ENCODE results near the gene DNAJA1.
"Not testable (repeated sequence)": the region's sequence is repeated elsewhere in the genome, so short reads cannot be mapped to it uniquely, and the experiment has no call there.

Gene DNAJA1

DNA sequence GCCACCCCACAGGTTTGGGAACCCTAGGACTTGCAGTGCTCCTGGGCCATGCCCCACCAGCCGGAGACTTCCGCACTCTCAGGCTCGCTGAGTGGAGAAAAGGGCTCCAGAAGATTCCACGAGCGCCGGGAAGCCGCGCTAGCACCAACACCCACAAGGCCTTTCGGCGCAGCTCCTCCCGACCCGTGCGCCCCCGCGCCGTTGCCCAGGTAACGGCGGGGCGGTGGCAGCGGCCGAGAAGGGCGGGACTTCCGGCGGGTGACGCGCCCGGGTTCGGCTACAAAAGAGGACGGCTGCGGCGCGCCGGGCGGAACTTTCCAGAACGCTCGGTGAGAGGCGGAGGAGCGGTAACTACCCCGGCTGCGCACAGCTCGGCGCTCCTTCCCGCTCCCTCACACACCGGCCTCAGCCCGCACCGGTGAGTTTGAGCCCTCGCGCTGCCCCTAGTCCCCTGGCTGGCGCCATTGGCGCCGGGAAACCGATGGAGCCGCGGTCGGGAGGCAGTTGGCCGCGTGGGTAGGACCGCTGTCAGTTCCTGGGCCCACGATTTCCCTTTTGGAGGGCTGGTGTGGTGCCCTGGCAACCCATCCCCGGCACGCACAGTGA, at the start of gene DNAJA1:
DNAJA1 (plus strand) TSS at position 308 of the 606 bp plus-strand sequence. CDS start 1,212 bp downstream, outside the sequence.
- DNase-seq = peak; percentile 88 to 93 (median 89)

DNA sequence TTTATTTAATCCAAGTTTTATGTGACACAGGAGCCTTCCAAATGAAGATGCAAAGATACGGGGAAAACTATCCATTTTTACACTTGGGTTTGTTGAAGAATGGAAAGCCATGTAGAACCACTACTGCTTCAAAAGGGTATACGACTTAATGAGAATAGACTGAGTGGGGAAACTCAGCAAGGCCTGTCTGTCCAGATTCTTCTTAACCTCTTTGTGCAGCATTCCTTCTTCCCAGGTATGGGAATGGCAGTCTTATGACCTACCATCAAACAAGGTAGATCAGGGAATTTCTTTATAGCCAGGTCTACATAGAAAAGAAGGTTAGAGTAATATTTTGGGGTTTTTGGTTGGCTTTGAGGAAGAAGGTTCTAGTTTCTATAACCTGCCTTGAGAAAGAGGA, 47.0 kb upstream of the DNAJA1 start:
- DNase-seq = no peak

DNA sequence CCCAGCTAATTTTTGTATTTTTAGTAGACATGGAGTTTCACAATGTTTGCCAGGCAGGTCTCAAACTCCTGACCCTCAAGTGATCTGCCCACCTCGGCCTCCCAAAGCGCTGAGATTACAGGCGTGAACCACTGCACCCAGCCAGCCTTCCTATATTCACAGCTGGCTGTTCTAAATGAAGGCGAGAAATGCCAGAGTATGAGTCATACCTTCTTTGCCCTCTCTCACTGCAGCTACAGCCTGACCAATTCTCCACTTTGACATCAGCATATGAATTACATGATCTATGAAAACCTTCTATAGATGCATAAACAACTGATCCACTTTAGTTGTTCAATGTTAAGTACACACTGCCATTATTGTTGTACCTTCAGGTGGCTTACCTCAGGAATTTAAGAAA, 38.1 kb upstream of the DNAJA1 start:
- DNase-seq = no peak

DNA sequence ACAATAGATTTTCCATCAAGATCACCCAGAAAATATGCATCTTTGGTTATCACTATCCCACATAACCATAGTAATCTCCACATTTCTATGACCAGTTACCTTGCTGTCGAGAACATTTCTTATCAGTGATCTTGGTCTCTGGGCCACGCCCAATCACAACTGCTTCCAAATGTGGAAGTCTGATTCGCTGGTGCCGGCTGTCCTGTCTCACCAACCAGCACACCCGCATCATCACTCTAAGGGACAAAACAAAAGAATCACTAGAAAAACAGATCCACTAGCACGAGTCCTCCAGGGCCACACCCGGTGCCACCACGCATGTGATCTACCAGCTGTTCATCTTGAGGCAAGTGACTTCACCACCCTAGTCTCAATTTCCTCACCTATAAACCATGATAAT, 35.4 kb upstream of the DNAJA1 start:
- no peak for DNase-seq

DNA sequence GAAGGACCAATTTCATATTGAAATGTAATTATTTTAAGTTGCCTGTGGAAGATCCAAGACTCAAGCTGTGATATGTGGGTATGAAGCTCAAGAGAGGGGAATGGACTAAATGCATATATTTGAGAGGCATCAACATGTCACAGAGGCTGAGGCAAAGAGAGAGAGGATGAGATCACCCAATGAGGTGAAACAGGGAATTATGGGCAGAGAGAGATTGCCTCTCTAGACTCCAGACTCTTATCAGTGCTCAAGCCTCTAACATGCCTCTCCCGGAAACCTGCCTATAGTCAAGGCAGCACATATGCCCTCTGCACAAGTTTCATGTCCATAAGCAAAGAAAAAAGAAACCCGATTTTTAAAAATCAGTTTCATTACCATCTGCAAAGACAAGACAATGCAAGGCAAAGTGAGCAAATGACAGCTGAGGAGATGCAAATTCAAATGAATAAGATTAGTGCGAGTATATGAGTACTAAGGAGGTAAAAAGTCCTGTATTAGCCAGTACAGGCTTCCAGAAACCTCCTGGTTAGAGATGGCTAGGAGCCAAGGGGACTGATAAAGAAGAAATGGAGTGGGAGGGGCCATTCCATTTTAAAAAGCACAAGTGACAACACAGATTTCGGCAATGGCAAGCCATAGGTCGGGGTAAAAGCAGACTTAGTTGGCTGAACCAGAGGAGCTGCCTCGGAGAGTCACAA, 33.0 kb upstream of the DNAJA1 start:
- no peak for DNase-seq

DNA sequence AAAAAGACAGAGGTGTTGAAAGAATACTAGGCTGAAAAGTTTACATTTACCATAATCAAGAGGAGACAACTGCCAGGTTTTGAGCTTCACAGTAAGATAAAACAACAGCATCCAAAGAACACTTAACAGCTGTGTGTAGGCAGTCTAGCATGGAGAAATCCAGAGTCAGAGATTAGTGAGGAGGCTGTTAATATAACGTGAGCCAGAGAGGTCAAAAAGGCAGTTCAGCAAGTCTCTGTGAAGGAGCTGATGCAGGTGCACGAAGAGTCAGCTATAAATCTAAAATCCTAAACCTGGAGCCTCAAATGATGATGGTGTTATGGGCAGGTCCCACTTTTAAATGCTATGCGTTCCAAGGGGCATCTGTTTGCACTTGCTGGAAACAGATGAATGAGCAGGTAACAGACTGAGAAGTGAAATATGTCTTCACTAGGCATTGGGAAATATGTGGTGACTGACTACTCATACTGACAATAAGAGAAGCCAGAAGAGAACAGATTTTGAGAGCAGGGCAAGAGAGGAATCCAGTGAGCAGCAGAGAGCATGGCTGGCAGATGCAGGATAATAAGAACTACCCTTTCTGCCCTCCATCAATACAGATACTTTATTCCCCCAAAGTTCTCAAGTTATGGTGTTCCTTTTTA, 32.4 kb upstream of the DNAJA1 start:
- no peak for DNase-seq

DNA sequence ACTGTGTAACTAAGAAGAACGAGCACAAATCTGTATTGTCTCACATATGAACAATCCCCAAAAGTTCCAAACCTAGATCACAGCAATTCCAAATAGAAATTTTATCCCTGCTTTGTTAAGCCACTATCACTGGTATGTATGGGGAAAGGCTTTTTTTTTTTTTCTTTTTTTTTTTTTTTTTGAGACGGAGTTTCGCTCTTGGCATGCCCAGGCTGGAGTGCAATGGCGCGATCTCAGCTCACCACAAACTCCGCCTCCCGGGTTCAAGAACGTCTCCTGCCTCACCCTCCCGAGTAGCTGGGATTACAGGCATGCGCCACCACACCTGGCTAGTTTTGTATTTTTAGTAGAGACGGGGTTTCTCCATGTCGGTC, 24.4 kb upstream of the DNAJA1 start:
- DNase-seq = peak in 1 of 3 experiments; percentile 52

DNA sequence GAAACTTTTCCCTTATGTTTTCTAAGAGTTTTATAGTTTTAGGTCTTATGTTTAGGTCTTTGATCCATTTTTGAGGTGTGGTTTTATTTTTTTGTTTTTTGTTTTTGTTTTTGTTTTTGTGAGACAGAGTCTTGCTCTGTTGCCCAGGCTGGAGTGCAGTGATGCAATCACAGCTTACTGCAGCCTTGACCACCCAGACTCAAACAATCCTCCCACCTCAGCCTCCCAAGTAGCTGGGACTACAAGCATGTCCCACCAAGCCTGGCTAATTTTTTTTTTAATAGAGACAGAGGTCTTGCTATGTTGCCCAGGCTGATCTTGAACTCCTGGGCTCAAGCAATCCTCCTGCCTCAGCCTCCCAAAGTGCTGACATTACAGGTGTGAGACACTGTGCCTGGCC, 19.7 kb upstream of the DNAJA1 start:
- DNase-seq = not testable (repeated sequence)

DNA sequence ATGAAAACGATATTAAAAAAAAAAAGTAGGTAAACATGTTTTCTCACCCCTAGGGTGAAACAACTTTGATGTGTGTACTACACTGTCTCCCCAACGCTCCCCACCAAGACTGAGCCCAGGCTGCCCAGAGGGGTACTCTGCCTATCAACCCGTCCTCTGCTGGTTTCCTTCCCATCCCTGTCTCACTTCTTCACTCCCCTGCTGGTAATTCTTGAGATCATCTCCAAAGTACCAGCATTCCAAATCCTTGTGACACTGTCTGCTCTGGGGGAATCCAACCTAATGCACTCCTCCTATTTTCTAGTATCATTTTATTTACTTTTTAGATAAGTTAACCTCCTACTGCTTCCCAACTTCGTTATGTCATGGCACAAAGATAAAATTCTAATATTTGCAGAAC, 17.3 kb upstream of the DNAJA1 start:
- no peak for DNase-seq

DNA sequence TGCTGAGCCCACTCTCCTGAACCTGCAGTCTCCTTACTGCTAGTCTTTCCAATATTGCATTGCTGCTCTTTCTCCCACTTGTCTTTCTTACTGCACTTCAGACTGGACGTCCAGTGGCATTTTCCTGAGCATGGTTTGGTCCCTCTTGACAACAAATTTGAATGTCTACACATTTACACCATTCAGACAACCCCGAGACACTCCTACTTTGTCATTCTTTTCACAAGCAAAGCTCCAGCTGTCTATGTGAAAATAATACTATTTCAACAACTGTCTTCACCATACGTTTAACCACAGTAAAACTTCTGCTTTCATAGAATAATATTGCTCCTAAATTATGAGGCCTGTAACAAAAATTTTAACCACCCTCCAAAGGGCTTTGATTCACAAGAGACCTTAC, 13.2 kb upstream of the DNAJA1 start:
- DNase-seq = no peak

DNA sequence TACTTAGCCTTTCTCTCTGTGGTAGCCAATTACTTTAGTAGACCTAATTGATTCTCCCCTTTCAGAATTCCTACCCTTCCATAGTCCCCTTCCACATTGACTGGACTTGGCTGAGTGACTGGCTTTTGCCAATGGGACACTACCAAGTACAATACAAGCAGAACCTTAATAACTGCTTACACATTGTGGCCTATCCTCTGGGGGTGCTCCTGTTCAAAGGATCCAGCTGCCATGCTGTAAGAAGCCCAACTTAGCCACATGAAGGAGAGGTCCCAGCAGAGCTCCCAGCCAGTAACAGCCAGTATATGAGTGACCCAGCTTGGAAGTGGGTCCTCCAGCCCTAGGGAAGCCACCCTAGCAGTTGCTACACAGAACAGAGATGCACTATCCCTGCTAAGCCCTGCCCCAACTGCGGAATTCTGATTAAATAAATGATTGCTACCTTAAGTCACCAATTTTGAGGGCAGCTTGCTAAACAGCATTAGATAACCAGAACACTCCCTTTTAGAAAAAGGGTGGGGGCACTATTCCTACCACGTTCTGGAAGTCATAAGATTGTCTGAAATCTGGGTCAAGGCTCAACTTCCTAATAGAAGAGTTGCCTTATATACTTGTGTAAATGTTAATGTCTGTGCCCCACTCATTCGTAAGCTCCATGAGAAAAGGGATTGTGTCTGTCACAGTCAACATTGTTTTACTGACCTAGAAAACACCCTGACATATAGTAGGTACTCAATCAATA, 12.6 kb upstream of the DNAJA1 start:
- DNase-seq = no peak

DNA sequence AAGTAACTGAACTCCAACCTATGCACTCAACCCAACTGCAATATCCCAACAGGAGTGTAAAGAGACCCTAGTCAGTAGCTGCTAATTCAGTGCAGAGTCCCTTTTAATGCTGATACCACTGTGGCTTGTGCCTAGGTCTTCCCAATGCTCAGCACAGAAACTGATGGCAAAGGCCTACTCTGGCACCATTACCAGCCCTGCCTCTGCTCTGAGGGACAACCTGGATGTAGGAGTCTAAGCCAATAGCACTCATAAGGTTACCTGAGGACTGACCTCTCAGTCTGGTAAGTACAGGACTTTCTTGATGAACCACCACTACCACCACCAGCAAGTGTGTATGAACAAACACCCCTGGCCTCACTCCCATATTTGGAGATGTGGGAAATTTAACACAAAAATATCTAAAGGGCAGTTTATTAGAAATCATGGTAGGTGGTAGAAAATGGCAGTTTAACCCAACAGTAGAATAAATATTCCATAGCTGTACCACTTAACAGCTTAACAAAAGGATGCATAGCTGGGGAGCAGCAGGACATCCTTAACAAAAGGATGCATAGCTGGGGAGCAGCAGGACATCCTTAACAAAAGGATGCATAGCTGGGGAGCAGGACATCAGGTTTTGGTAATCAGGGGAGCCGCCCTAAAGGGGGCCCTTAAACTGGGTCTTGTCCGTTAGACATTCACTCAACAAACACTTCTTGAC, 11.0 kb upstream of the DNAJA1 start:
- DNase-seq = no peak

DNA sequence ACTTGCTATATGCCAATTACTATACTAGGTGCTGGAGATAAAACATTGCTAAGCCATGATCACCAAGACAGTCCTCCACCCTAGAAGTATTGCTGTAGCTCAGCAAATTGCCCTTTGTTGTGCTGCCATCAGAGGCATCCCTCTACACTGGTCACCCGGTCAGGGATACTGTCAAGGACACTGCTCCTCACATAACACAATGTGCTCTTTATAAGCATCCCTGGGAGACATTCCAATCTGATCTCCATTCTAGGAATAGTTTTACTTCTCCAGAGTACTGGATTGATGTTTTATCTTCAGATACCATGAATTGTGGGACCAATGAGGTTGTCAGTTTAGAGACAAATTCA, 10.4 kb upstream of the DNAJA1 start:
- DNase-seq = no peak

DNA sequence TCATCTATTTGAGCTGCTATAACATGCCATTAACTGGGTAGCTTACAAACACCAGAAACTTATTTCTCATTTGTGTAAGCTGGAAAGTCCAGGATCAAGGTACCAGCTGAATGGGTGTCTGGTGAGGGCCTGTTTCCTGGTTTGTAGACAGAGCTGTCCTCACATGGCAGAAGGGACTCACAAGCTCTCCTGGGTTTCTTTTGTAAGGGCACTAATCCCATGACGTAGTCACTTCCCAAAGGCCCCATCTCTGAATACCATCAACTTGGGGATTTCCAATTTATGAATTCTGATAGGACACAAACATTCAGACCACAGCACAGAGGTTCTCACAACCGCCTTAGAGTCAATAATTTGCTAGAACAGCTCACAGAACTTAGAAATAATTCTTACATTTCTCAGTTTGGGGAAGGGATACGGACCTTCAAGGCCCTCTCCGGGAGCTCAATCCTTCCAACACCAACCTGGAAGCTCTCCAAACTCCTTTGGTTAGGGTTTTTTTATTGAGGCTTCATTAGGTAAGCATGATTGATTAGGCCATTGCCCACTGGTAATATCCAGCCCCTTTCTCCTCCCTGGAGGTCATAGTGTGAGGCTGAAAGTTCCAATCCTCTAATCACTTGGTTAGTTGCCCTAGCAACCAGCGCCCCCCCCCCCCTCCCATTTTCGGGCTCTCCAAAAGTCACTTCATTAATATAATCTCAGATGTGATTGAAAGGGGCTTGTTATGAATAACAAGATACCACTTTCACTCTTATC, 7.6 kb upstream of the DNAJA1 start:
- no peak for DNase-seq

DNA sequence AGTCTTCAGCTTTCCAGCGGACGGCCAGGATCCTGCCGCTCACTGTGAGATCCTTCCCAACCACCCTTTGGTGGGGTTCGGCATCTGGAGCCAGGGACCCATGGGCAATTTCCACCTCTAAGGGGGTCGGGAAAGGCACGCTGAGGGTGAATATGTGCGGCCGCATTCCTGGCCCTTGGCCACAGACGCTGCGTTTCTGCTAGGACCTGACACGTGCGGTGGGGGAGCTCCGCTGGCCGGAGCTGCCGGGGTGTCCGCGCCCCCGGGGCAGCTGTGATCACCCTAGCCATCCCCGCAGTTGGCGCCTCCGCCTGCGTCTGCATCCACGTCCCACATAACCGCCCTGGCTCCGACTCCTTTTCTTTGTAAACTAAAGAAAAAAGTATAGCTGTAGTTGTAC, 5.3 kb upstream of the DNAJA1 start:
- no peak for DNase-seq

DNA sequence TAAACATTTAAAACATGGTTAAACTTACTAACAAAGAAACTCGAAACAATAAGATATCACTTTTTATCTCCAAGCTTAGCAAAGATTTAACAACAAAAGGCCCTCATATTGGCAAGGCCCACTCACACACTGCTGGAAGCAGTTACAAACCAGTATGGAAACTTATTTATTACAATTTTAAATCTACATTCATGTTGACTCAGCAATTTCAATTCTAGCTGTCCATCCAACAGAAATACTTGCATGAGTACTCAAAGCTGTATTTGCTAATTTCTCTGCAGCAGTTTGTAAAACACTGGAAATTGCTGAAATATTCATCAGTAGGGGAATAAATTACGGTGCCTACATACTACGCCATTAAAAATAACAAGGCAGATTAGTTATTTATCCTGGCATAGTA, 2.8 kb upstream of the DNAJA1 start:
- DNase-seq = no peak

DNA sequence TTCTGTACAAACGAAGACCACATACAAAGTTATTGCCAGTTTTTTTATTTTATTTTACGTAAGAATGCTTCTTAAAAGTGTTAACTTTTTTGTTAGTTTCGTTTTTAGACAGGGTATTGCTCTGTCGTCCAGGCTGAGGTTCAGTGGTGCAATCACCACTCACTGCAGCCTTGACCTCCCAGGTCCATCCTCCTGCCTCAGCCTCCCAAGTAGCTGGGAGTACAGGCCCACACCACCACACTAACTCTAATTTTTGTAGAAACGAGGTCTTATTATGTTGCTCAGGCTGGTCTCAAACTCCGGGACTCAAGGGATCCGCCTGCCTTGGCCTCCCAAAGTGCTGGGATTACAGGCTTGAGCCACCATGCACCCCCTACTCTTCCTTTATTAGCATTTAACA, 2.3 kb upstream of the DNAJA1 start:
- DNase-seq = no peak

DNA sequence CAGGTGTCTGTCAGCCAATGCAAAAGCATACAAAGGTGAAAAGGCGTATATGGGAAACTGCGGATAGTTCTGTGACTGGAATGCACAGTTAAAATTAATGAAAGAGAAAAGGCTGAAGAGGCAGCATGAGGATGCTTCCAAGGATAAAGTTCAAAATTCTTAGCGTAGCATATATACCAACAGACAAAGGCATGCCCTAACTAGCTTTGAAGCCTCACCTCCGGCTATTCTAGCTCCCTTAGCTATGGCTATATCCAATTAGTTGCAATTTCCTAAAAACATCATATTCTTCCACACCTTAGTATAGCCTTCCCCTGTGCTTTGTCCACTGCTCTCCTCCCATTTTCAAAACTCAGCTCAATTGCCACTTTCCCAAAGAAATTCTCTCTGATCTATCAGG, 1.4 kb upstream of the DNAJA1 start:
- no peak for DNase-seq

DNA sequence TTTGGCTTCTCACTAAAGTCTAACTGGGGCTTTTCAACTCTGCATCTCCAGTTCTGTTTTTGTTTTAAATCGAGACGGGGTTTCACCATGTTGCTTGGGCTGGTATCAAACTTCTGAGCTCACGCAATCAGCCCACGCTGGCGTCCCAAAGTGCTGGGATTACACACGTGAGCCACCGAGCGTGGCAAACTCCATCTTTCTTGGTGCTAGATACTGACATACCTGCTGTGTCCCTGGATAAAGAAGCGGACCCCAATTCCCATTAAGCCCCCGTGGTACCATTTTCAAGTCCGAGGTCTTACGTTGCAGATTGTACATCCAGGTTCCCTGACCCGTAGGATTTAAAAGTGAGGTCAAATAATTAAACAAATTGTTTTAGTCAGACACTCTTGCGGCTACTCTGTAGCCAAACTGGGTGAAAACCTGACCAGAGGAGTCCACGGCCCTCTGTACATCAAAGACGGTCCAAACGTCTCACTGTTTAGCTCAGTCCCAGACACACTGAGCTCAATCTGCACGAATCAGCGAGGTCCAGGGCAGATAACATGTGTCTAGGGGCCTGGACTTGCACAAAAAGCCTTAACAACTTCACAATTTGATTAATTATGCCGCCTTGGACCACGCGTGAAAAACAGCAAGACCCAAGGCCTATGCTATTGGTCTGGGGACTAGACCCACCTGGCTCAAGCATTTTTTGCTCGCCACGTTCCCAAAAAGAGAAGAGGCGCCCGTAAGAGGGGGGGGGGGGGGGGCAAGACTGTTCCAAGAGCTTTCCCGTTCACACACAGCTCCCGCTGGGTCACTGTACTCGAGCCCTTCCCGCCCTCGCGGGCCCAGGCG, 727 bp upstream of the DNAJA1 start:
- DNase-seq = peak in 2 of 3 experiments; percentile 20 to 75

DNA sequence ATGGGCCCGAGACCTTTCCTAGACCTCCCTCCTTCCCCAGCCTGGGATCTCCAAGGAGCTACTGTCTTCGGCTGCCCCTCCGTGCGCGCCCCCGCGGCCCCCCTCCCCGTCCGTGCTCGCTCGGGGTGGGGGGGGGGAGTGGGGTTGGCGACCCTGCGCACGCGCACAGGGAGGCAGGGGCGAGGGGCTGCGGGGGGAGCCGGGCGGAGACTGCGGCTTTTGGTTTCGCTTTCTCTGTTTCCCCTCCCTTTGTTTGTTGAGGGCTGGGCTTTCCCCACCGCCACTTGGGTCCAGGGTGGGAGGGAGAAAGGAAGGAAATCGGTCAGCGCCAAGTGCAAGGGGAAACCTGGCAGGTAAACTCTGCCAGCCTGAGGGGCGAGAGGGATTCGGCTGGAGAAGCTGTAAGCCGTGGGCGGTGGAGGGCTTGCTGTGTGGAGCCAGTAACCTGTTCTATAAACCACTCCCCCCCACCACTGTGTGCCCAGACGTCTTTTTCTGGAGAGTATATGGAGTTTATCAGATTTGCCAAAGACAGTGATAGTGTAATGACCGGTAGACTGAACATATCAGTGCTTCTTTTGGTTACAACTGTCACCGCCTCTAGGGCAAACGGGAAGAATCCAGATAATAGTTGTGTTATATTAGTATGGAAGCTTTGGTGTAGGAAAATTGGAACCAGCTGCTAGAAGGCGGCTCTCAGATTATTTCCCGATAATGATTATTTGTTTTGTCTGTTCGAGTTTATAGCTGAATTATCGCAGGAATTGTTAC, 684 bp downstream of the DNAJA1 start:
- peak; percentile 56 to 82 (median 71) for DNase-seq

Measured in NCI-H1417 (cell line).